ENCODE measurements around the gene GJC1.

GJC1 gene

DNA sequence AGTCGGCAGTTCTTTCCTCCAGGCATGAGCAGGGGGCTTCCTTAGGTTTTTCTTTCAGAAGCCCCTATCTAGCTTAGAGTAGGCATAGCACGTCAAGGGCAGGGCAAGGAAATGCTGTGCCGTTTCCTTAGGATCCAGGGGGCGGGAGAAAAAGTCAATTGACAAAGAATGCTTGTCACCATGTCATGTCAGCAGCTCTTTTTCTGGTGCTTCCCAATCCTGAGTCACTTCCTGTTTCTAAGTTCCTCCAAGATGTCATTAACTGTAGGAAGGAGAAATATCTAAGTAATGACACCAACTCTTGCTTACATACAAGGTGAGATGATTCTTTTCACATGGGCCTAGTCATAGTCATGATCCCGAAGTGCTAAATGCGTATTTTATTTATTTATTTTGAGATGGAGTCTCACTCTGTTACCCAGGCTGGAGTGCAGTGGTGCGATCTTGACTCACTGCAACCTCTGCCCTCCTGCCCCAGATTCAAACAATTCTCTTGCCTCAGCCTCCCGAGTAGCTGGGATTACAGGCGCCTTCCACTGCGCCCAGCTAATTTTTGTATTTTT lies 35.2 kb downstream of the GJC1 start:
- TF ChIP-seq, protein P1, sequence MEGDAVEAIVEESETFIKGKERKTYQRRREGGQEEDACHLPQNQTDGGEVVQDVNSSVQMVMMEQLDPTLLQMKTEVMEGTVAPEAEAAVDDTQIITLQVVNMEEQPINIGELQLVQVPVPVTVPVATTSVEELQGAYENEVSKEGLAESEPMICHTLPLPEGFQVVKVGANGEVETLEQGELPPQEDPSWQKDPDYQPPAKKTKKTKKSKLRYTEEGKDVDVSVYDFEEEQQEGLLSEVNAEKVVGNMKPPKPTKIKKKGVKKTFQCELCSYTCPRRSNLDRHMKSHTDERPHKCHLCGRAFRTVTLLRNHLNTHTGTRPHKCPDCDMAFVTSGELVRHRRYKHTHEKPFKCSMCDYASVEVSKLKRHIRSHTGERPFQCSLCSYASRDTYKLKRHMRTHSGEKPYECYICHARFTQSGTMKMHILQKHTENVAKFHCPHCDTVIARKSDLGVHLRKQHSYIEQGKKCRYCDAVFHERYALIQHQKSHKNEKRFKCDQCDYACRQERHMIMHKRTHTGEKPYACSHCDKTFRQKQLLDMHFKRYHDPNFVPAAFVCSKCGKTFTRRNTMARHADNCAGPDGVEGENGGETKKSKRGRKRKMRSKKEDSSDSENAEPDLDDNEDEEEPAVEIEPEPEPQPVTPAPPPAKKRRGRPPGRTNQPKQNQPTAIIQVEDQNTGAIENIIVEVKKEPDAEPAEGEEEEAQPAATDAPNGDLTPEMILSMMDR (IDR thresholded peaks at IDR 0.05; ENCODE audit: control insufficient read depth, extremely low read depth, insufficient read depth), result no peak
- no peak for DNase-seq (ENCODE audit: low read depth)
- no peak overlapping the region for H3K4me3 ChIP-seq (ENCODE audit: low read depth, low read length)

DNA sequence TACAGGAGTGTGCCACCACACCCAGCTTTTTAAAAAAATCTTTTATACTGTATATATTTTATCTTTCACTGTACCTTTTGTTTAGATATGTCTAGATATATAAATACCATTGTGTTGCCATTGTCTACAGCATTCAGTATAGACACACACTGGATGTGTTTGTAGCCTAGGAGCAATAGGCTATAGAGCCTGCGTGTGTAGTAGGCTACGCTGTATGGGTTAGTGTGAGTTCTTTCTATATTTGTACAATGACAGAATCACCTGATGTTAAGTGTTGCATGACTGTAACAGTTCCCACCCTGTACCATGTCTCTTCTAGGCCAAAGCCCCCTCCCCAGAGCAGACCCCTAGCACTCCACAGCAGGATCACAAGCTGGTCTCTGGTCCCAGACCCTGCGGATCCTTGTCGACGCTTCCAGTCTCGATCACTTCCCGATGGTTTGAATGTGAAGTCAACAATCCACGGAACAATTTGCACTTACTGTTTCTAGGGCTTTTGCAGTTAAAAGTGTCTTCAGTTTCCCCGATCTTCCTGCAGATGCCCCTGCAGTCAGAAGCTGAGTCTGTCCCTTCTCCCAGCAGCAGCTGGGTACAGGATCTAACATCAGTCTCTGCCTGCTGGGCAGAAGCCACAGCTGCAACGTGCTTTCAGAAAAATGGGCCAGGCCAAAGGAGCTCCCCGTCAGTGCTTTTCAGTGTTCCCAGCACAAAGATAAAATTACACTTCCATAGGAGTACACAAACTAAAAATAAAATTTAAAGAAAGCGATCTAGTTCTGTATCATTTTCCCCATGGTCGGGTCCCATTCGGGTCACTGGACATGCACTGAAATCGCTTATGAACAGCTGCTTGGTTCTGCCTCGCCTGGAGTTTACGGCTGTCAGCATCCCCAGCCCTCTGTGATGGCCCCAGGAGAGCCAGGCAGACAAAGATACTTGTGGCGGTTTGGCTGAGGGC lies 35.9 kb downstream of the GJC1 start:
- no peak for DNase-seq (ENCODE audit: low read depth)

DNA sequence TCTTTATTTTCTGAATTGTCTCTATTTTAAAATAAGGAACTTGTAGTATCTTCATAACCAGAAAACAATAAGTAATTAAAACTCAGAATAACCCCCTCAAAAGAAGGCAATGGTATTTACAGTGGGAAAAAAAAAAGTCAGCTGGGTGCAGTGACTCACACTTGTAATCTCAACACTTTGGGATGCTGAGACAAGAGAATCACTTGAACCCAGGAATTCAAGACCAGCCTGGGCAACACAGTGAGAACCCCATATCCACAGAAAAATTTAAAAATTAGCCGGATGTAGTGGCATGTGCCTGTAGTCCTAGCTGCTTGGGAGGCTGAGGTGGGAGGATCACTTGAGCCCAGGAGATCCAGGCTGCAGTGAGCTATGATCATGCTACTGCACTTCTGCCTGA lies 37.8 kb downstream of the GJC1 start:
- no peak overlapping the region for H3K4me3 ChIP-seq (ENCODE audit: low read depth, low read length)
- no peak for DNase-seq (ENCODE audit: low read depth)
- TF ChIP-seq, protein P1 (IDR thresholded peaks at IDR 0.05; ENCODE audit: control insufficient read depth, extremely low read depth, insufficient read depth), result no peak

More for the DNA sequence above, 35.9 kb downstream of the GJC1 start:
- H3K4me3 ChIP-seq (ENCODE audit: low read depth, low read length), result no peak overlapping the region
- TF ChIP-seq, protein P1 (IDR thresholded peaks at IDR 0.05; ENCODE audit: control insufficient read depth, extremely low read depth, insufficient read depth), result no peak

DNA sequence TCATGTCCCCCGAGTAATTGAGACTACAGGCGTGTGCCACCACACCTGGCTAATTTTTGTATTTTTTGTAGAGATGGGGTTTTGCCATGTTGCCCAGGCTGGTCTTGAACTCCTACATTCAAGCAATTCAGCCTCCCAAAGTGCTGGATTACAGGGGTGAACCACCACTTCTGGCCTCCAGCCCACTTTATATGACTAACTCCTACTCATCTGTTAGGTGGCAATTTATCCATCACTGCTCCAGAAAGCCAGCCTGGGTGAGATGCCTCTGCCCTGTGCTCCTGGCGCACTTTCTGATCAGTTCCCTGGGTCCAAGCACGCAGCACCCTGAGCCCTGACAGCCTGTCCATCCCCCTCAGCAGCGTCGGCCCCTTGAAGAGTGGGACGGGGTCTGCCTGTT lies 41.9 kb downstream of the GJC1 start:
- DNase-seq (ENCODE audit: low read depth), result no peak
- H3K4me3 ChIP-seq (ENCODE audit: low read depth, low read length), result no peak overlapping the region
- TF ChIP-seq, protein P1 (IDR thresholded peaks at IDR 0.05; ENCODE audit: control insufficient read depth, extremely low read depth, insufficient read depth), result no peak

DNA sequence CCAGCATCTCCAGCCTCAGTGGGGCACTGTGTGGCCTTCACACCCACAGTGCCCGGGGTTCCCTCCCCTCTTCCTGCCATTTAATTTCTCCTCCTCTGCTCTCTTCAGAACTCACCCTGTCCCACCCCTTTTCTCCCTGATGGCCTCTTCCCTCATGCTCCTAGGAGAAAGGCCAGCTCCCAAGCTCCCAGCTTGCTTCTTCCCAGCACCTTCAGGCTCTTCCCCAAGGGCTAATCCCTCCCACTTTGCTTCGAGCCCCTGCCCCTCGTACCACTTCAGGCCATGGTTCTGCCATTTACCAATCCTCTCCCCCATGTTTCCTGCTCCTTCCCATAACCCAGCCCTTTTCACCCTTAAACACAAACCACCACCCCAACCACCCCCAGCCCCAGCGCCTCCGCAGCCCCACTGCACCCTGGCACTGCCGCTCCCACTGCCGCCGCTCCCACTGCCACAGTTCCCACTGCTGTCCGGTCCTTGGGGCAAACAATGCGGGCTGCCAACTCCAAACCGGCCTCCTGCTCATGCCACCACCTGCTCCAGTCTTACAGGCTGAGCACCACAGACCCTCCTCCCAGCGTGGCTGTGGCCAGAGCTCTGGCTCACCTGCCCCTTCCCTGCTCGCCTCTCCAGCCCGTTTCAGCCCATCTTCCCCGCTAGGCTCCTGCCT lies 42.7 kb downstream of the GJC1 start:
- TF ChIP-seq, protein P1 (IDR thresholded peaks at IDR 0.05; ENCODE audit: control insufficient read depth, extremely low read depth, insufficient read depth), result no peak
- DNase-seq (ENCODE audit: low read depth), result no peak
- H3K4me3 ChIP-seq (ENCODE audit: low read depth, low read length), result no peak overlapping the region

DNA sequence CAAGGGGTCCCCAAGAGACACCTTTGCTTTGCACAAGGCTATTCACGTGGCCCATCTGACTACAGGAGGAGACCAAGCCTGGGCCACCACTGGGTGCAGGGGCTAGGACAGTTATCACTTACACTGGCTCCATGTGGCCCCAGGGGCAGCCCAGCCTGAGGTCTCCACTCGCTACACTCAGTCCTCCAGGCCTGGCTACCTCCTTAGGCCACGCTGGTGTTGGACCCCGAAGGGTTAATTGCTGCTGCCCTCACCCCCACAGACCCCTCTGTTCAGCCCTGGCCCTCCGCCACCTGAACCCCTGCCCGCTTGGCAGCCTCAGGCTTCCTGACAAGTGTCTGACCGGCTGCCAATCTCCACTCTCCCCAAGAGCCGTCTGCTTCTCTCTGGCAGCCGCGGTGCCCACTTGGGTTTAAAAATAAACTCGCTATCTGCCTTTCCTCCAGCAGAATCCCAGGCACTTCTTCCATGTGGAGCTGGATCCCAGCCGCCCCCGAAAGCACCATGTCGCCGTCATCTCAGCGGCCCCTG lies 43.5 kb downstream of the GJC1 start:
- no peak overlapping the region for H3K4me3 ChIP-seq (ENCODE audit: low read depth, low read length)
- TF ChIP-seq, protein P1 (IDR thresholded peaks at IDR 0.05; ENCODE audit: control insufficient read depth, extremely low read depth, insufficient read depth), result no peak
- no peak for DNase-seq (ENCODE audit: low read depth)

Measured in LNCaP clone FGC (cell line).